ENCODE measurements around the gene ST6GALNAC4. TPM values are rescaled to one million over a fixed set of nuclear protein-coding genes. Genes with fewer than 3 reads are reported as not detected.

The ST6GALNAC4 gene
- total RNA-seq, 8 experiments from 2014 or later, result 6.5 to 54.7 (median 14.6) TPM

- 86 to 90% methylated on average over 2 to 4 of the region's 30 CpGs; no CpG with 5 or more reads in 8 of the 10 experiments for WGBS, 10 experiments
These were observed 49.2 kb downstream of the ST6GALNAC4 start for GRCh38 chr9:127867356-127868277.

GRCh38 chr9:127866535-127866934 is 50.3 kb downstream of the ST6GALNAC4 start:
- no peak for ATAC-seq (replicated peaks in 6 of 8)
- H3K4me3 ChIP-seq, result no peak overlapping the region
- peaks cover 0 to 11% of the 10 kb centered on the region in 2 donors for H3K4me1 ChIP-seq (replicated peaks in 1 of 2)
- 80 to 100% (median 92%) methylated on average over 1 to 5 of the region's 13 CpGs; no CpG with 5 or more reads in 3 of the 10 experiments for WGBS, 10 experiments
- in situ Hi-C loops (cut with MboI; ENCODE audit: low pct_unique_long_range_greater_than_20kb in 2 of 9, low sequenced_read_pairs in 9 of 9, unreplicated experiment in 9 of 9), result no loop called here
- H3K27ac ChIP-seq, result no peak overlapping the region

More at GRCh38 chr9:127867356-127868277, 49.2 kb downstream of the ST6GALNAC4 start:
- Histone ChIP-seq H3K4me3 (no peak overlapping the region), H3K27ac (no peak overlapping the region), H3K4me1 (replicated peaks in 1 of 2) (peaks cover 0 to 17% of the 10 kb centered on the region in 2 donors)
- no peak for ATAC-seq (replicated peaks in 6 of 8)
- in situ Hi-C loops (cut with MboI; ENCODE audit: low pct_unique_long_range_greater_than_20kb in 2 of 9, low sequenced_read_pairs in 9 of 9, unreplicated experiment in 9 of 9), result no loop called here

GRCh38 chr9:127865645-127866464 is 51.0 kb downstream of the ST6GALNAC4 start:
- in situ Hi-C loops (cut with MboI; ENCODE audit: low pct_unique_long_range_greater_than_20kb in 2 of 9, low sequenced_read_pairs in 9 of 9, unreplicated experiment in 9 of 9), result no loop called here
- 45 to 93% (median 82%) methylated on average over 2 to 14 of the region's 19 CpGs for WGBS, 10 experiments

GRCh38 chr9:127863191-127863621 is 53.6 kb downstream of the ST6GALNAC4 start:
- whole genome bisulfite sequencing, 10 experiments, result 65 to 100% (median 87%) methylated on average over 1 to 9 of the region's 13 CpGs
- no peak overlapping the region for H3K27ac ChIP-seq
- in situ Hi-C loops (cut with MboI; ENCODE audit: low pct_unique_long_range_greater_than_20kb in 2 of 9, low sequenced_read_pairs in 9 of 9, unreplicated experiment in 9 of 9), result no loop called here
- peaks cover 0 to 11% of the 10 kb centered on the region in 2 donors for H3K4me1 ChIP-seq (replicated peaks in 1 of 2)
- no peak for ATAC-seq (replicated peaks in 6 of 8)
- no peak overlapping the region for H3K4me3 ChIP-seq

More at GRCh38 chr9:127865645-127866464, 51.0 kb downstream of the ST6GALNAC4 start:
- Histone ChIP-seq H3K4me3 (no peak overlapping the region), H3K4me1 (replicated peaks in 1 of 2) (peaks cover 0 to 11% of the 10 kb centered on the region in 2 donors), H3K27ac (no peak overlapping the region)
- no peak for ATAC-seq (replicated peaks in 6 of 8)

GRCh38 chr9:127862075-127863011 is 54.5 kb downstream of the ST6GALNAC4 start:
- ATAC-seq (replicated peaks in 6 of 8), result peak in 4 of 8 experiments; percentile 23 to 43 (median 32)
- Histone ChIP-seq H3K4me1 (replicated peaks in 1 of 2) (peaks cover 0 to 16% of the 10 kb centered on the region in 2 donors), H3K27ac (no peak overlapping the region), H3K4me3 (no peak overlapping the region)
- 20 to 100% (median 76%) methylated on average over 1 to 12 of the region's 29 CpGs; no CpG with 5 or more reads in 4 of the 10 experiments for WGBS, 10 experiments
- in situ Hi-C loops (cut with MboI; ENCODE audit: low pct_unique_long_range_greater_than_20kb in 2 of 9, low sequenced_read_pairs in 9 of 9, unreplicated experiment in 9 of 9), result no loop called here

GRCh38 chr9:127860779-127861178 is 56.1 kb downstream of the ST6GALNAC4 start:
- H3K4me1 ChIP-seq (replicated peaks in 1 of 2), result peaks cover 0 to 16% of the 10 kb centered on the region in 2 donors
- no peak overlapping the region for H3K4me3 ChIP-seq
- 67 to 100% (median 100%) methylated on average over 1 to 8 of the region's 11 CpGs; no CpG with 5 or more reads in 5 of the 10 experiments for WGBS, 10 experiments
- ATAC-seq (replicated peaks in 6 of 8), result no peak
- no peak overlapping the region for H3K27ac ChIP-seq
- in situ Hi-C loops (cut with MboI; ENCODE audit: low pct_unique_long_range_greater_than_20kb in 2 of 9, low sequenced_read_pairs in 9 of 9, unreplicated experiment in 9 of 9), result no loop called here

- Histone ChIP-seq H3K27ac (no peak overlapping the region), H3K4me1 (replicated peaks in 1 of 2) (peaks cover 0 to 12% of the 10 kb centered on the region in 2 donors), H3K4me3 (no peak overlapping the region)
- ATAC-seq (replicated peaks in 6 of 8), result no peak
- WGBS, 10 experiments, result 62 to 100% (median 83%) methylated on average over 1 to 7 of the region's 8 CpGs; no CpG with 5 or more reads in 2 of the 10 experiments
- in situ Hi-C loops (cut with MboI; ENCODE audit: low pct_unique_long_range_greater_than_20kb in 2 of 9, low sequenced_read_pairs in 9 of 9, unreplicated experiment in 9 of 9), result no loop called here
These were observed 56.6 kb downstream of the ST6GALNAC4 start for GRCh38 chr9:127860260-127860659.

- ATAC-seq (replicated peaks in 6 of 8), result peak in 5 of 8 experiments; percentile 4 to 42 (median 14)
- in situ Hi-C loops (cut with MboI; ENCODE audit: low pct_unique_long_range_greater_than_20kb in 2 of 9, low sequenced_read_pairs in 9 of 9, unreplicated experiment in 9 of 9), result no loop called here
- H3K4me1 ChIP-seq (replicated peaks in 1 of 2), result peaks cover 0 to 14% of the 10 kb centered on the region in 2 donors
- 42 to 79% (median 69%) methylated on average over 4 to 8 of the region's 12 CpGs; no CpG with 5 or more reads in 5 of the 10 experiments for WGBS, 10 experiments
- H3K27ac ChIP-seq, result no peak overlapping the region
- H3K4me3 ChIP-seq, result no peak overlapping the region
These were observed 58.8 kb downstream of the ST6GALNAC4 start for GRCh38 chr9:127858041-127858512.

Other genes starting within 250 kb of the ST6GALNAC4 start
- 1 to 10 TPM in 6 of 8 experiments, under 1 TPM in 2; 0.87 to 9.0 (median 1.9) TPM for gene CFAP157, start 210.1 kb downstream of the ST6GALNAC4 start, total RNA-seq
- 10 to 100 TPM in 4 of 8 experiments, 1 to 10 TPM in 4; 6.1 to 48.9 (median 11.5) TPM for gene PTRH1, start 201.4 kb downstream of the ST6GALNAC4 start, total RNA-seq
- under 1 TPM; 0.05 to 0.57 (median 0.28) TPM for gene TTC16, start 201.0 kb downstream of the ST6GALNAC4 start, total RNA-seq
- 10 to 100 TPM in 6 of 8 experiments, 1 to 10 TPM in 2; 5.5 to 18.1 (median 11.8) TPM for gene TOR2A, start 181.7 kb downstream of the ST6GALNAC4 start, total RNA-seq
- 10 to 100 TPM in 2 of 8 experiments, 1 to 10 TPM in 4, under 1 TPM in 2; 0.14 to 12.5 (median 6.5) TPM for gene SH2D3C, start 138.4 kb downstream of the ST6GALNAC4 start, total RNA-seq
- gene CDK9, start 131.0 kb downstream of the ST6GALNAC4 start, total RNA-seq, result 10 to 100 TPM; 20.1 to 48.7 (median 29.8) TPM
- gene FPGS, start 114.2 kb downstream of the ST6GALNAC4 start, total RNA-seq, result 10 to 100 TPM; 13.6 to 55.7 (median 28.6) TPM
- 10 to 100 TPM in 3 of 8 experiments, 1 to 10 TPM in 2, under 1 TPM in 3; 0.21 to 28.1 (median 2.4) TPM for gene ENG, start 62.4 kb downstream of the ST6GALNAC4 start, total RNA-seq
- 100 to 1,000 TPM in 1 of 8 experiments, 10 to 100 TPM in 7; 27.8 to 238 (median 47.0) TPM for gene AK1, start 39.4 kb downstream of the ST6GALNAC4 start, total RNA-seq
- 10 to 100 TPM in 4 of 8 experiments, 1 to 10 TPM in 4; 5.6 to 48.8 (median 17.5) TPM for gene ST6GALNAC6, start 17.4 kb downstream of the ST6GALNAC4 start, total RNA-seq
- gene PIP5KL1, start 13.7 kb upstream of the ST6GALNAC4 start, total RNA-seq, result 1 to 10 TPM in 7 of 8 experiments, under 1 TPM in 1; 0.66 to 4.9 (median 3.1) TPM
- 10 to 100 TPM; 22.5 to 37.6 (median 28.8) TPM for gene DPM2, start 20.8 kb upstream of the ST6GALNAC4 start, total RNA-seq
- gene EEIG1, start 63.9 kb upstream of the ST6GALNAC4 start, total RNA-seq, result 10 to 100 TPM in 5 of 8 experiments, 1 to 10 TPM in 3; 4.7 to 29.8 (median 13.3) TPM
- gene NAIF1, start 150.3 kb upstream of the ST6GALNAC4 start, total RNA-seq, result 1 to 10 TPM; 6.4 to 9.0 (median 8.0) TPM
- gene SLC25A25, start 151.2 kb upstream of the ST6GALNAC4 start, total RNA-seq, result 10 to 100 TPM in 7 of 8 experiments, 1 to 10 TPM in 1; 10.0 to 39.7 (median 19.0) TPM
- gene PTGES2, start 210.7 kb upstream of the ST6GALNAC4 start, total RNA-seq, result 100 to 1,000 TPM in 1 of 8 experiments, 10 to 100 TPM in 7; 42.6 to 111 (median 50.9) TPM
- gene LCN2, start 232.4 kb upstream of the ST6GALNAC4 start, total RNA-seq, result 1 to 10 TPM in 3 of 8 experiments, under 1 TPM in 2, not detected in 3; 0.76 to 3.3 (median 1.6) TPM
- gene BBLN, start 243.2 kb upstream of the ST6GALNAC4 start, total RNA-seq, result 100 to 1,000 TPM in 5 of 8 experiments, 10 to 100 TPM in 3; 60.0 to 233 (median 148) TPM

Data from motor neuron (in vitro differentiated cells).